Activated CD8-positive, alpha-beta memory T cell treated with anti-CD3 and anti-CD28 coated beads, Interleukin-2, amount 10 ng/mL, durations not matched to agents 7 days and 5 days (primary cell): ENCODE data around the gene CCZ1B. TPM values are rescaled to one million over a fixed set of nuclear protein-coding genes. Genes with fewer than 3 reads are reported as not detected.
"Not testable (repeated sequence)": the region's sequence is repeated elsewhere in the genome, so short reads cannot be mapped to it uniquely, and the experiment has no call there.

Experiments
- ATAC-seq: fragments of 150-1000 bp; cut with Tn5 transposase; one replicate; pipeline ENCODE4 v1.10.0; 2021; ENCODE audit warnings: moderate library complexity
- CTCF ChIA-PET: fragments of 350-600 bp; sonication (Branson Sonifier 250); formaldehyde crosslinking; loops from one replicate; lab custom pipeline; 2021; ENCODE audit warnings: antibody characterized with exemption; lab: Charles Lee
- DNase-seq: peaks from one replicate; pipeline ENCODE4 v3.0.0-alpha.2; 2020
- H3K27ac Mint-ChIP-seq: one replicate; pipeline ENCODE4 v1.8.0; 2021; ENCODE audit warnings: mild to moderate bottlenecking, mixed read lengths
- H3K27me3 Mint-ChIP-seq: one replicate; pipeline ENCODE4 v1.8.0; 2021; ENCODE audit warnings: mixed read lengths
- H3K36me3 Mint-ChIP-seq: one replicate; pipeline ENCODE4 v1.8.0; 2021; ENCODE audit warnings: mild to moderate bottlenecking, mixed read lengths
- H3K4me1 Mint-ChIP-seq: one replicate; pipeline ENCODE4 v1.8.0; 2021; ENCODE audit warnings: mixed read lengths
- H3K4me3 Mint-ChIP-seq: one replicate; pipeline ENCODE4 v1.8.0; 2021; ENCODE audit warnings: mild to moderate bottlenecking, moderate library complexity, mixed read lengths
- H3K9me3 Mint-ChIP-seq: one replicate; pipeline ENCODE4 v1.8.0; 2022; ENCODE audit warnings: low read depth, mixed read lengths
- total RNA-seq, 2 experiments: library from RNA; stranded (reverse); gene quantifications; one replicate each; pipeline ENCODE4 v1.2.3, GENCODE V29; 2021

CCZ1B gene
- total RNA-seq, 2 experiments from 2014 or later: 61.2 to 67.9 TPM

DNA sequence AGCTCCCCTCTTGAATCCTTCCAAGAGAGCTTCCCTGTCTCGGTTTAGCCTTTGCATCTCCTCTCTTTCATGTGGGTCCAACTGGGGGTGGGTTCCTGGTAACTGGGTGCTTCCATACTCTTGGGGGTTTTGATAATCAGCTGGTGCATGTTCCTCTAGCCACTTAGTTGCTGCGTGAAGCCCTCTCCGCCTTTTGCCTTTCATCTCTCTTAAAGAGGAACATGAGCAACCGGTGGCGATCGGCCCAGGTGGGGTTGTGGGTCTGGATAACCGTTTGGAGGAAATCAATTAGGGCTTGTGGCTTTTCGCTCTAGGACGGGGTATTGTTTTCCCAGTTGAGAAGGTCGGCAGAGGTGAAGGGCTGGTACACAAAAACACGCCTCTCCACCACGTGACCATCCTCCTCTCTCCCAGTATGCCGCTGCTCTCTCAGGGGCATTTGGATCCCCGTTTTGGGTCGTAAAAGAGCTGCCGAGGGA lies 19.9 kb upstream of the CCZ1B start:
- CTCF ChIA-PET, H3K27ac Mint-ChIP-seq, H3K4me1 Mint-ChIP-seq, H3K4me3 Mint-ChIP-seq, DNase-seq, ATAC-seq, H3K36me3 Mint-ChIP-seq, H3K9me3 Mint-ChIP-seq: not testable (repeated sequence)
- H3K27me3 Mint-ChIP-seq: peaks cover 11% of the 10 kb centered on the region

DNA sequence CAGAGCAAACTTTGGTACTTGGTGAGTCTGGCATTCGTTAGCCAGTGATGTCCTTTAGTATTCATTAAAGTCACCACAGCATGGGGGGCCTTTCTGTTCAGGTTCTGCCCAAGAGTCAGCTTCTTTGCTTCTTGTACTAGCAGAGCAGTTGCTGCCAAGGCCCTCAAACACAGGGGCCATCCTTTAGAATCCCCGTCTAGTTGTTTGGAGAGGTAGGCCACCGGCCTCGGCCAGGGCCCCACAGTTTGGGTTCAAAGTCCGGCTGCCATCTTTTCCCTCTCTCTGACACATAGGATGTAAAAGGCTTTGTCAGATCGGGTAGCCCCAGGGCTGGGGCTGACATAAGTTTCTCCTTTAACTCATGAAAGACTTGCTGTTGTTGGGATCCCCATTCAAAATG lies 17.6 kb upstream of the CCZ1B start:
- H3K27me3 Mint-ChIP-seq: peaks cover 11% of the 10 kb centered on the region
- H3K27ac Mint-ChIP-seq, H3K4me1 Mint-ChIP-seq, ATAC-seq, H3K4me3 Mint-ChIP-seq, H3K9me3 Mint-ChIP-seq, H3K36me3 Mint-ChIP-seq, DNase-seq: not testable (repeated sequence)
- CTCF ChIA-PET: interaction anchor here (1.0 kb wide), 1 partner anchor 14 kb away, joined by 3 read pairs; no protein-coding TSS in a partner anchor

DNA sequence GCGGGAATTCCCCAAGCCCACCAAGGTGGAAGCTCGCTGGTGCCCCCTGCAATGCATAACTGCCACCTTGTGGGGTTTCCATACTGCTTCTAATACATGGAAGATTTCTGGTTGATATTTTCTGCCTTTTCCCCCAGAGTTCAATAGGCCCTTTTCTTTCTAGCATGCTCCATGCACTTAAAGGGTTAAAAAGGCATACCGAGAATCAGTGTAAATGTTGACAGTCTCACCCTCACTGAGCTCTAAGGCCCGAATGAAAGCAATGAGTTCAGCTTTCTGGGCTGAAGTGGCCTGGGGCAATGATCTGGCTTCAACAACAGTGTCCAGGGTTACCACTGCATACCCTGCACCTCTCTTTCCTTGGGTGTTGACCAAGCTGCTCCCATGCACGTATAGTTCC lies 17.0 kb upstream of the CCZ1B start:
- H3K9me3 Mint-ChIP-seq, H3K36me3 Mint-ChIP-seq, H3K4me1 Mint-ChIP-seq, H3K4me3 Mint-ChIP-seq, ATAC-seq, H3K27ac Mint-ChIP-seq, CTCF ChIA-PET, DNase-seq: not testable (repeated sequence)
- peaks cover 11% of the 10 kb centered on the region for H3K27me3 Mint-ChIP-seq

- H3K4me1 Mint-ChIP-seq: not testable (repeated sequence)
Observed at GRCh38 chr7:6842278-6842921, 16.3 kb upstream of the CCZ1B start.

GRCh38 chr7:6837081-6837480 lies 11.0 kb upstream of the CCZ1B start:
- DNase-seq, CTCF ChIA-PET, ATAC-seq, H3K4me1 Mint-ChIP-seq, H3K36me3 Mint-ChIP-seq, H3K9me3 Mint-ChIP-seq, H3K27ac Mint-ChIP-seq, H3K4me3 Mint-ChIP-seq: not testable (repeated sequence)
- H3K27me3 Mint-ChIP-seq: peaks cover 19% of the 10 kb centered on the region

More at GRCh38 chr7:6842278-6842921, 16.3 kb upstream of the CCZ1B start:
- H3K36me3 Mint-ChIP-seq, ATAC-seq, H3K4me3 Mint-ChIP-seq, H3K9me3 Mint-ChIP-seq, DNase-seq, CTCF ChIA-PET, H3K27ac Mint-ChIP-seq: not testable (repeated sequence)
- H3K27me3 Mint-ChIP-seq: peaks cover 11% of the 10 kb centered on the region

GRCh38 chr7:6835521-6835920 lies 9.4 kb upstream of the CCZ1B start:
- H3K4me1 Mint-ChIP-seq, H3K4me3 Mint-ChIP-seq, DNase-seq, ATAC-seq, H3K27ac Mint-ChIP-seq, H3K36me3 Mint-ChIP-seq, H3K9me3 Mint-ChIP-seq, CTCF ChIA-PET: not testable (repeated sequence)
- H3K27me3 Mint-ChIP-seq: peaks cover 28% of the 10 kb centered on the region

- Mint-ChIP-seq H3K27ac (no peak overlapping the region), H3K9me3 (no peaks in the 10 kb centered on the region), H3K27me3 (peaks cover 35% of the 10 kb centered on the region), H3K36me3 (no peaks in the 10 kb centered on the region), H3K4me3 (no peak overlapping the region), H3K4me1 (no peaks in the 10 kb centered on the region)
- ATAC-seq: no peak
- no peak for DNase-seq
- CTCF ChIA-PET: no interaction called here
Observed at GRCh38 chr7:6833636-6834035, 7.6 kb upstream of the CCZ1B start.

- H3K4me1 Mint-ChIP-seq: peaks cover 3% of the 10 kb centered on the region
- ATAC-seq: no peak
- H3K9me3 Mint-ChIP-seq: no peaks in the 10 kb centered on the region
- H3K27me3 Mint-ChIP-seq: peaks cover 30% of the 10 kb centered on the region
- H3K4me3 Mint-ChIP-seq: no peak overlapping the region
- DNase-seq: no peak
- H3K36me3 Mint-ChIP-seq: peaks cover 1% of the 10 kb centered on the region
- no peak overlapping the region for H3K27ac Mint-ChIP-seq
- CTCF ChIA-PET: no interaction called here
Observed at GRCh38 chr7:6831018-6831725, 5.1 kb upstream of the CCZ1B start.

- H3K36me3 Mint-ChIP-seq, DNase-seq, H3K27ac Mint-ChIP-seq, ATAC-seq, H3K4me3 Mint-ChIP-seq, CTCF ChIA-PET, H3K9me3 Mint-ChIP-seq, H3K4me1 Mint-ChIP-seq: not testable (repeated sequence)
- H3K27me3 Mint-ChIP-seq: peaks cover 26% of the 10 kb centered on the region
Observed at GRCh38 chr7:6830026-6830425, 4.0 kb upstream of the CCZ1B start.

DNA sequence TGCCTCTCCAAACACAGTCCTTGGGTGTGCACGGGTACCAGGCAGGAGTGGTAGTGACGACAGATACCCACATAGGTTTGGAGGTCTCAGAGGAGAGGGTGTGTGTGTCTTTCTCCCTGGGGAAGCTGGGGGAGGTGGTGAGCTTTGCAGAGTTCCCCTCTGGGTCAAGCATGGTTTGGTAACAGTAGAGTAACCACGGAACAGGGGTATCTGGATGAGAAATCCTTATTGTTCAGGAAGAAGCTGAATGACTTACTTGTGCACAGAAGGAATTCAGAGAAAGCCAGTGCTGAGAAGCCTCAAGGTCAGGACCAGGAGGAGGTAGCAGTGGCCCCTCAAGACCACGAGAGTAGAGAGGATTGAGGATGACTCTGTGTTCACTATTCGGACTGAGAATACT lies 3.5 kb upstream of the CCZ1B start:
- H3K4me3 Mint-ChIP-seq, ATAC-seq, H3K9me3 Mint-ChIP-seq, CTCF ChIA-PET, DNase-seq, H3K27ac Mint-ChIP-seq, H3K4me1 Mint-ChIP-seq, H3K36me3 Mint-ChIP-seq: not testable (repeated sequence)
- H3K27me3 Mint-ChIP-seq: peaks cover 22% of the 10 kb centered on the region

DNA sequence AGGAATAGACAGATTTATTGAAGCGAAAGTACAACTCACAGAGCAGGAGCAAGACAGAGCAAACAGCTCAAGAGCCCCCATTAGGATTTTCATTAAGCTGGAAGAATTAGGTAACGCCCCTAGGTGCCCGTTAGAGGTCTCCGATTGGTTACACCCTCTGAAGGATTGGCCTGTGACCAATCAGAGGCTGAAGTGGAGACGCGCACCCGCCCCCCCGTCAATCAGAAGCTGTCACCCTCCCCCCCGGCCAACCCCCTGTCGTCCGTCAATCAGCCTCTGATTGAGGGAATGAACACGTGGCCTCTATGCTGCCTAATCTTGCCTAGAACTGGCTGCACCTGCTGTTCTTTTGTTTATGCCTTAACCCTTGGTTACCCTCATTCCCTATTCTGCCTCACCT lies 1.1 kb upstream of the CCZ1B start:
- ATAC-seq, DNase-seq, H3K36me3 Mint-ChIP-seq, CTCF ChIA-PET, H3K9me3 Mint-ChIP-seq, H3K4me1 Mint-ChIP-seq: not testable (repeated sequence)
- Mint-ChIP-seq H3K4me3 (peak overlapping the region; percentile 54), H3K27me3 (peaks cover 17% of the 10 kb centered on the region), H3K27ac (peak overlapping the region; percentile 41)

DNA sequence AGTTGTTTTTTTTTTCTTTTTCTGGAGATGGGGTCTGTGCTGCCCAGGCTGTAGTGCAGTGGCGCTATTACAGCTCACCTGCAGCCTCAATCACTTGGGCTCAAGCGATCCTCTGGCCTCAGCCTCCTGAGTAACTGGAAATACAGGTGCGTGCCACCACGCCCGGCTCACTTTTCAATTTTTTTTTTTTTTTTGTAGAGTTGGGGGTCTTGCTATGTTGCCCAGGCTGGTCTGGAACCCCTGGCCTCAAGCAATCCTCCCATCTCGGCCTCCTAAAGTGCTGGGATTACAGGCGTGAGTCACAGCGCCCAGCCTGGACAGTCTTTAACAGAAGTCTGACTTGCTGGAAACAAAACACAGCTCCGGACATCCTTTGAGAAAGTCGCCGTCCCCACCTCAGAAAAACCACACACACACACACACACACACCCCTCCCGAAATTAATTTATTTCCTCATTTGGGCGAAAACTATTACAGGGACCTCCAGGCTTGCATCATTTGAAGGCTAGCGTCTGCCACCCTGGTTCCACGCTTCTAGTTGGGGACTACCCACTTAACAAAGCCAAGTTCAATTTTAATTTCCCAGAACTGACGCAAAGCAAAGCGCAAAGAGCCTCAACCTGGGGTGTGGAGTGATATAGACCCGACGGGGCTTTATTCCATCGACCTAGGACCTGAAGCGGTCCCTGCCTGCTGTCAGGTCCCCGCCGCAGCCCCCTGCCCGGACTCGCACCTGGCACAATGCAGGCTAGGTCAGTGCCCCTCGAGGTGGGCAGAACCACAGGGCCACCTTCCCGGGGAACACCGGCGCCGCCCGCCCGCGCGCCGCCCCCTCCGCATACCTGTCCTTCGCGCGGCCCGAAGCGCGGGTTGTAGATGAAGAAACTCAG lies 594 bp downstream of the CCZ1B start:
- H3K9me3 Mint-ChIP-seq, CTCF ChIA-PET, DNase-seq, H3K27me3 Mint-ChIP-seq, H3K4me1 Mint-ChIP-seq: not testable (repeated sequence)
- Mint-ChIP-seq H3K4me3 (peak overlapping the region; percentile 80), H3K27ac (peak overlapping the region; percentile 79), H3K36me3 (peaks cover 14% of the 10 kb centered on the region)
- peak; percentile 55 for ATAC-seq

DNA sequence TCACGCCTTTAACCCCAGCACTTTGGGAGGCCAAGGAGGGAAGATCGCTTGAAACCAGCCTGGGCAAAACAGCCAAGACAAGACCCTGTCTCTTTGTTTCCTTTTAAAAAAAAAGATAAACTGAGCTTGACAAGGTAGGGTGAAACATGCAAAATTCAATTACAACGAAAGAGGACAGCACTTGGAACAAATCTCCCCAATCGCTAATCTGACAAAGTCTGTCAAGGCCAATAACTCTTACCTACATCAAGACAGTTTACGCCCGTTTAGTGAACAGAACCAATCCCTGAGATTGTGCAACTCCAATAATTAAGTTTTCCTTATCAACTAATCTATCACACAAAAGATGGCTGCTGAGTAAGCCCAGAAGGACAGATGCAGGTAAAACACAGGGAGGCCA lies 4.5 kb downstream of the CCZ1B start:
- H3K4me3 Mint-ChIP-seq, DNase-seq: not testable (repeated sequence)
- peaks cover 26% of the 10 kb centered on the region for H3K36me3 Mint-ChIP-seq

More for the DNA sequence above, 4.5 kb downstream of the CCZ1B start:
- H3K27me3 Mint-ChIP-seq, ATAC-seq, H3K4me1 Mint-ChIP-seq, H3K9me3 Mint-ChIP-seq, H3K27ac Mint-ChIP-seq, CTCF ChIA-PET: not testable (repeated sequence)
